Epidermal melanocyte (primary cell): ENCODE data around the gene TSC22D1.
"Not testable (repeated sequence)": the region's sequence is repeated elsewhere in the genome, so short reads cannot be mapped to it uniquely, and the experiment has no call there.

Experiments
- DNase-seq: peaks from one replicate; pipeline ENCODE4 v3.0.0; 2011; ENCODE audit warnings: low spot score; ENCODE audit not compliant: insufficient read length

TSC22D1 gene

GRCh38 chr13:44507639-44508038 is 68.5 kb downstream of the TSC22D1 start:
- no peak for DNase-seq

- DNase-seq = no peak
Measured at GRCh38 chr13:44506719-44507118, 69.4 kb downstream of the TSC22D1 start.

DNA sequence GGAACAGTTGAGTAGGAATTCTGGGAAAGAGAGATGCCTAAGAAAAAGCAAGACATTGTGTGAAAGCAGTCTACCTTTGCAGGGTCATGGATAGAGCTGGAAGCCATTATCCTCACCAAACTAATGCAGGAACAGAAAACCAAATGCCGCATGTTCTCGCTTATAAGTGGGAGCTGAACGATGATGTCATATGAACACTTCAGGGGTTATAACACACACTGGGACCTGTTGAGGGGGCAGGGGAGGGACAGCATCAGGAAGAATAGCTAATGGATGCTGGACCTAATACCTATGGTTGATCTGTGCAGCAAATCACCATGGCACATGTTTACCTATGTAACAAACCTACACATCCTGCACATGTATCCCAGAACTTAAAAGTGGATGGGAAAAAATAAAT is 69.9 kb downstream of the TSC22D1 start:
- no peak for DNase-seq

GRCh38 chr13:44504116-44504515 is 72.0 kb downstream of the TSC22D1 start:
- DNase-seq = no peak

GRCh38 chr13:44498969-44499368 is 77.2 kb downstream of the TSC22D1 start:
- DNase-seq = no peak

DNA sequence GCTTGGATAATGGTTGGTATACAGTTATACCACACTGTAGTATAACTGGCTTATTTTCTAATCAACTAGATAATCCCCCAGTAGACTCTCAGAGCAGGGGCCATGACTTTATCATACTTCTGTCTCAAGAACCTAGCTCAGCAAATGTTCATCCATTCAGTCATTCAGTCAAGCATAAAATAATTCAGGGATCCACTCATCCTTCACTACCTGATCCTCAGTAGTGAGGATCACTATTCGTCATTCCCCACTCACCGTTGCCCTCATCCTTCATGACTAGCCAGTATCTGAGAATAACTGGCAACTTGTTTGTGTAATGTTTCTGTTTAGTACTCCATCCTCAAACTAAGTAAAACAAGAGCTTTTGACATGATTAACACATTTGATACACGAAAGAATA is 77.6 kb downstream of the TSC22D1 start:
- DNase-seq = no peak

GRCh38 chr13:44497801-44498200 is 78.3 kb downstream of the TSC22D1 start:
- DNase-seq = no peak

DNA sequence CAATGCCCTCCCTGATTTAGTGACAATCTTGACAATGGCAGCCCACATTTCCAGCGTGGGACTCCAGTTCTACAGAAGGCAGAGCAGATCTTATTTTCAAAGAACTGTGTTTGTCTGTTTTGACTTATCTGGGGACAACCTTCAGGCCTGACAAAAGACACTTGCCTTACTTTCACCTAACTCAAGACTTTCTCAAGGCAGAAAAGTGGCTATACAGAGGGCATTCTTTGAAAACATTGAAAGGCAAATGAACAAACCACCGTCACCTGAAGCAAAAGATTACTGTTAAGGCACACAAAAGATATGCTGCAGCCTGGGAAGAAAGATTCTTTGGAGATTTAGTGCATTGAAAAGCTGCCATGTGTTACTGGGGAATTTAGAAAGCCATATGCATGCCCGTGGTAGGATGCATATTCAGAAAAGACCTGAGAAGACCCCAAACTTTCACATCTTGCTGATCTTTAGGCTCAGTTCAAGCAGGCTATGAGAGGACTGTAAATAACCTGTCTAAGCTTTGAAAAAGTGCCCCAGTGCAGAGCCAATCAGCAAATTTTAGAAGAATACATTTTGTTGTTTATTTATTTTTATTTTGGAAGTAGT is 82.8 kb downstream of the TSC22D1 start:
- DNase-seq = no peak

DNA sequence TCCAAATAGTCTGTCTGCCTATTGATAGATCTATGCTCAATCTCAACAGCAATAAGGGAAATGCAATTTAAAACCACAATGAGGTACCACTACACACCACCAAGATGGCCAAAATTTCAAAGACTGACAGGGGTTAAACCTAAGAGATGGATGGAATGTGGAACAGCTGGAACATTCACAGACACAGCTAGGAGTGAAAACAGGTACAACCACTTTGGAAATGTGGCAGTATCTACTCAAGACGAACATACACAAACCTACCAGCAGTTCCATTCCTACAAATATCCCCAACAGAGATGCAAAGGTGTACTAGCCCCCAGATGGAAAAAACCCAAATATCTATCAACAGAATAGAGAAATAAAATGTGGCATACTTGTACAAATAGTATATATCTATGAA is 86.4 kb downstream of the TSC22D1 start:
- DNase-seq = no peak

DNA sequence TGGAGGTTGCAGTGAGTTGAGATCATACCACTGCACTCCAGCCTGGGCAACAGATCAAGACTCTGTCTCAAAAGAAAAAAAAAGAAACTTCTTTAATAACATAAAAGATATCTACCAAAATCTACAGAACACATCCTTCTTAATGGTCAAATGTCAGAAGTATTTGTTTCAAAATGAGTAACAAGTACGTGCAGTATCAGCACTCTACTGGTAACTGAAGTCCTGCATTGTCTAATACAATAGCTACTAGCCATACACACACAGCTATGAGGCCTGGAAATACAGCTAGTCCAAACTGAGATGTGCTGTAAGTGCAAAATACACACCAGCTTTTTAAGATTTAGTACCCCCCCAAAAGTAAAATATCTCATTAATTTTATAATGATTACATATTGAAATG is 88.1 kb downstream of the TSC22D1 start:
- DNase-seq = no peak

DNA sequence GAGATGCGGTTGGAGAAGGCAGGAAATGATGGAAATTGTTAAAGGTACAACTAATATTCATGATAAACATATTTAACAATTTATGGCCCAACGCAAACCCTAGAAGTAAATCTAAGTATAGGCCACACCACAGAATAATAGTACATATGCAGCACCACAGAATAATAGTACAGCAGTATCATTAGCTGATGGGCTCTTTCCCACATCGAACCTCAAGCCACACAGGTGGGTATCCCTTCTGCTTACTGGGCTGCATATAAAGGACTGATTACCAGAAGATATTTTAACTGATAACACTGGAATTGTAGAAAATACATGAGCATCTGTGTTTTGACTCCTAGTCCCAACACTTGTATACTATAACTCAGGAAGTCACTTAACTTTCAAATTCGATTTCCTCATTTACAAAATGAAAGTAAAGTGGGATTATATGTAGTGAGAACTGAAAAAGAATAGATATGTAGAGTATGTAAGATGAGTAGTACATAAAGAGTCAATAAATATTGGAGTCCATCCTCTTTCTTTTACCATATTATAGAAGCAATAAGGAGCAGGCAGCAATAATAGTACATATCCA is 91.5 kb downstream of the TSC22D1 start:
- no peak for DNase-seq

GRCh38 chr13:44474122-44474910 is 101.8 kb downstream of the TSC22D1 start:
- DNase-seq = no peak

DNA sequence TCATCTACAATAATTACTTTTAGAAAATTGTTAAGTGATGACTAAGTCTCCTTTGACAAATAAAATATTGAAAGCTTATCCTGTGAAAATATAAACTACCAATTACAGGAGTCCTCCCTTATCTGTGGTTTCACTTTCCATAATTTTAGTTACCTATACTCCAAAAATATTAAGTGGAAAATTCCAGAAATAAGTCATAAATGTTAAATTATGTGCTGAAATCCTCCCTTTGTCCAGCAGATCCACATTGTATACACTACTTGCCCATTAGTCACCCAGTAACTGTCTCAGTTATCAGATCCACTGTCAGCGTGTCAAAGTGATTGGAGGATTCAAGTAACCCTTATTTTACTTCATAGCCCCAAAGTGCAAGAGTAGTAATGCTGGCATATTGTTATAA is 104.4 kb downstream of the TSC22D1 start:
- no peak for DNase-seq

GRCh38 chr13:44470638-44471562 is 105.2 kb downstream of the TSC22D1 start:
- DNase-seq = no peak

GRCh38 chr13:44468874-44469273 is 107.3 kb downstream of the TSC22D1 start:
- DNase-seq = no peak

GRCh38 chr13:44465318-44465717 is 110.8 kb downstream of the TSC22D1 start:
- DNase-seq = no peak

DNA sequence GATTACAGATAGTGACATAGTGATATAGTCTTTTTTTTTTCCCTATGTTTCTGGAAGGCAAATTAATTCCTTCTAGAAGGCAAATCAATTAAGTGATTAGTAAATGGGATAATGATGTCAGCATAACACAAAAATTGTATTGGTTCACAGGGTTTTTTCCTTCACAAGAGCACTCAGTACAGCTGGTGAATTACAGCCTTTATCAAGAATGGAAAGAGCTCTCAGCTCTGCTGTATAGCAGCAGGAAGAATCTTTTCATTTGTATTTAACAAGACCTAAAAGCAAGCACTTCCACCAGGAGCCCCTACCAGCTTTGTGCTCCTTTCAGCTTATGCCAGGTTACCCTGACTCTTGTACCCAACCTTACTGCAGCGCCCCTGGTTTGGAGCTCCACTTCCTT is 111.7 kb downstream of the TSC22D1 start:
- DNase-seq = no peak

DNA sequence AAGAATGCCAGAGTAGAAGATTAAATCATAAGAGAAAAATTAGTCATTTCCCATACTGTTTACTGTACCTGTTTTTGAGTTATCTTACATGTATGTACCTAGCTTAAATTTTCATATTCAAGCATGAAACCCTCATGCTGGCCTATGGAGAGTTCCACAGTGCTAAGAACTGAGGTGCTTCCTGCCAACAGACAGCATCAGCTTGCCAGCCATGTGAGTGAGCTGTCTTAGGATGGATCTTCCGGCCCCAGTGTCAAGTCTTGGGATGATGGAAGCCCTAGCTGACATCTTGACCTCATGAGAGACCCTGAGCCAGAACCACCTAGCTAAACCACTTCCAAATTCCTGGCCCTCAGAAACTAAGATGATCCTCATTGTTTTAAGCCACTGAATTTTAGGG is 112.4 kb downstream of the TSC22D1 start:
- DNase-seq = no peak

DNA sequence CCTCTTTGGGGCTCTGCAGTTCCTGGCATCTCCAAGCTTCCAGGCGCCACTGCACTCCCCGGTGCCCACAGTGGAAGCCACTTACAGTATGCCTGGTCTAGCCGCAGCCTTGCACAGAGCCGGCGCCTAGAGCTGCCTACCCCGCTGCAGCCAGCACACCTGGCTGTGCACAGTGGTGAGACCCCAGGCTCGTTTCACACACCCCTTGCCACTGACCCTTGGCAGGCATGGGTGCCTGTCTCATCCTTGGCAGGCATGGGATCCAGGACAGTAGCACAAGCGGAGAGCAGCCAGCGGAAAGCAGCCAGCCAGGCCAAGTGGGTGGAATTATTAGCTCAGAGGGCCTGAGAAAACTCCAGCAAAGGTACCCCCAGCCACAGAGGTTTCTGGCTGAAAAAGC is 116.5 kb downstream of the TSC22D1 start:
- no peak for DNase-seq

- DNase-seq = no peak
Measured at GRCh38 chr13:44458313-44458975, 117.7 kb downstream of the TSC22D1 start.

GRCh38 chr13:44456212-44456611 is 119.9 kb downstream of the TSC22D1 start:
- DNase-seq = not testable (repeated sequence)
